HL-60 (cell line): ENCODE data around the gene DCHS2.

Source experiments
- DNase-seq, 2 experiments: peaks; one replicate each; pipeline ENCODE4 v3.0.0-alpha.2; 2010 to 2020; ENCODE audit warnings: low read depth in 1 of 2, low spot score in 1 of 2
- H3K27ac ChIP-seq: fragments of 250-450 bp; sonication (Bioruptor Pico); replicated peaks from 2 replicates; pipeline ENCODE4 v1.5.1; 2020; ENCODE audit warnings: mild to moderate bottlenecking, moderate library complexity
- H3K27me3 ChIP-seq: fragments of 250-450 bp; sonication (Bioruptor Pico); 2 replicates; pipeline ENCODE4 v1.5.1; 2021; ENCODE audit warnings: mild to moderate bottlenecking, moderate library complexity; ENCODE audit not compliant: insufficient read depth, poor library complexity, severe bottlenecking
- H3K4me3 ChIP-seq: replicated peaks from 2 replicates; pipeline ENCODE4 v1.5.1; 2011; ENCODE audit warnings: mild to moderate bottlenecking, control low read depth, low read length; ENCODE audit not compliant: insufficient read depth
- GABPA ChIP-seq: IDR thresholded peaks from 2 replicates; pipeline ENCODE4 v1.6.1; 2012; ENCODE audit warnings: low read depth
- POLR2AphosphoS5 ChIP-seq: IDR thresholded peaks from 2 replicates; pipeline ENCODE4 v1.6.1; 2012; ENCODE audit warnings: low read depth
- SPI1 ChIP-seq: IDR thresholded peaks from 2 replicates; pipeline ENCODE4 v1.6.1; 2012; ENCODE audit warnings: low read depth, mild to moderate bottlenecking, borderline replicate concordance
- TF ChIP-seq, protein P1 (sequence below): IDR thresholded peaks from 2 replicates; pipeline ENCODE4 v1.6.1; 2012; ENCODE audit warnings: low read depth; ENCODE audit not compliant: insufficient replicate concordance
- TF ChIP-seq, protein P2 (sequence below): IDR thresholded peaks from one replicate; pipeline ENCODE4 v1.5.1; 2011; ENCODE audit warnings: low read length, control low read depth, inconsistent platforms; ENCODE audit not compliant: insufficient read depth

DCHS2 gene

DNA sequence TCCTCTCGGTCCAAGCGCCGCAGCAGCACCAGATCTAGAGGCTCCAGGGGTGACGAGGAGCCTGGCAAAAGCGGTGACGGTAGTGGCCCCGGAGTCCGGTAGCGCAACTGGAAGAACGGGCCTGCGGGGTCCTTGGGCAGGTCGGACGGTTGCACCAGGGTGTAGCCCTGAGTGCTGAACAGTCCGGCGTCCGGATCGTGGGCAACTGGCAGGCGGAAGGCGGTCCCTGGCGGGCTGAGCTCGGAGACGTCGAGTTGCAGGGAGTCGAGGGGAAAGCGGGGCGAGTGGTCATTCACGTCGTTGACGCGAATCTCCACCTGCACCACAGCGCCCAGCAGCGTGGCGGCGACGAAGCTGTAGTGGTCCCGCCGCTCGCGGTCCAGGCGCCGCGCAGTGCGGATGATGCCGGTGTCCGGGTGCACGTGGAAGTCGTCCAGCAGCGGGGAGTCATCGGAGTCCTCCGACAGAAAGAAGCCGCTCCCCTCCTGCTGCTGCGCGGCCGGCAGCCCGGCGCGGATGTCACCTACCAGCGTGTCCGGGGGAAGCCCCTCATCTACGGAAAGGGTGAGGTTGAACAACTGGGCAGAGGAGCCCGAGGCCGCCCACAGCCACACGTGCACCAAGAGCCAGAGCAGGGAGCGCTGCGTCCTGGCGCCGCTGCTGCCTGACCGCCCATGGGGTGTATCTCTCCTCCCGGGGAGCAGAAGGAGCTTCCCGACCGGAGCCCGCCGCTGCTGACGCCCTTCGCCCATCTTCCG, 837 bp downstream of the DCHS2 start:
- no peak overlapping the region for H3K27ac ChIP-seq
- peaks cover 35% of the 10 kb centered on the region for H3K27me3 ChIP-seq
- no peak for DNase-seq
- TF ChIP-seq SPI1 = no peak
- TF ChIP-seq, protein P1, sequence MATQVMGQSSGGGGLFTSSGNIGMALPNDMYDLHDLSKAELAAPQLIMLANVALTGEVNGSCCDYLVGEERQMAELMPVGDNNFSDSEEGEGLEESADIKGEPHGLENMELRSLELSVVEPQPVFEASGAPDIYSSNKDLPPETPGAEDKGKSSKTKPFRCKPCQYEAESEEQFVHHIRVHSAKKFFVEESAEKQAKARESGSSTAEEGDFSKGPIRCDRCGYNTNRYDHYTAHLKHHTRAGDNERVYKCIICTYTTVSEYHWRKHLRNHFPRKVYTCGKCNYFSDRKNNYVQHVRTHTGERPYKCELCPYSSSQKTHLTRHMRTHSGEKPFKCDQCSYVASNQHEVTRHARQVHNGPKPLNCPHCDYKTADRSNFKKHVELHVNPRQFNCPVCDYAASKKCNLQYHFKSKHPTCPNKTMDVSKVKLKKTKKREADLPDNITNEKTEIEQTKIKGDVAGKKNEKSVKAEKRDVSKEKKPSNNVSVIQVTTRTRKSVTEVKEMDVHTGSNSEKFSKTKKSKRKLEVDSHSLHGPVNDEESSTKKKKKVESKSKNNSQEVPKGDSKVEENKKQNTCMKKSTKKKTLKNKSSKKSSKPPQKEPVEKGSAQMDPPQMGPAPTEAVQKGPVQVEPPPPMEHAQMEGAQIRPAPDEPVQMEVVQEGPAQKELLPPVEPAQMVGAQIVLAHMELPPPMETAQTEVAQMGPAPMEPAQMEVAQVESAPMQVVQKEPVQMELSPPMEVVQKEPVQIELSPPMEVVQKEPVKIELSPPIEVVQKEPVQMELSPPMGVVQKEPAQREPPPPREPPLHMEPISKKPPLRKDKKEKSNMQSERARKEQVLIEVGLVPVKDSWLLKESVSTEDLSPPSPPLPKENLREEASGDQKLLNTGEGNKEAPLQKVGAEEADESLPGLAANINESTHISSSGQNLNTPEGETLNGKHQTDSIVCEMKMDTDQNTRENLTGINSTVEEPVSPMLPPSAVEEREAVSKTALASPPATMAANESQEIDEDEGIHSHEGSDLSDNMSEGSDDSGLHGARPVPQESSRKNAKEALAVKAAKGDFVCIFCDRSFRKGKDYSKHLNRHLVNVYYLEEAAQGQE = no peak
- TF ChIP-seq, protein P2, sequence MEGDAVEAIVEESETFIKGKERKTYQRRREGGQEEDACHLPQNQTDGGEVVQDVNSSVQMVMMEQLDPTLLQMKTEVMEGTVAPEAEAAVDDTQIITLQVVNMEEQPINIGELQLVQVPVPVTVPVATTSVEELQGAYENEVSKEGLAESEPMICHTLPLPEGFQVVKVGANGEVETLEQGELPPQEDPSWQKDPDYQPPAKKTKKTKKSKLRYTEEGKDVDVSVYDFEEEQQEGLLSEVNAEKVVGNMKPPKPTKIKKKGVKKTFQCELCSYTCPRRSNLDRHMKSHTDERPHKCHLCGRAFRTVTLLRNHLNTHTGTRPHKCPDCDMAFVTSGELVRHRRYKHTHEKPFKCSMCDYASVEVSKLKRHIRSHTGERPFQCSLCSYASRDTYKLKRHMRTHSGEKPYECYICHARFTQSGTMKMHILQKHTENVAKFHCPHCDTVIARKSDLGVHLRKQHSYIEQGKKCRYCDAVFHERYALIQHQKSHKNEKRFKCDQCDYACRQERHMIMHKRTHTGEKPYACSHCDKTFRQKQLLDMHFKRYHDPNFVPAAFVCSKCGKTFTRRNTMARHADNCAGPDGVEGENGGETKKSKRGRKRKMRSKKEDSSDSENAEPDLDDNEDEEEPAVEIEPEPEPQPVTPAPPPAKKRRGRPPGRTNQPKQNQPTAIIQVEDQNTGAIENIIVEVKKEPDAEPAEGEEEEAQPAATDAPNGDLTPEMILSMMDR = no peak
- TF ChIP-seq POLR2AphosphoS5 = no peak
- no peak for TF ChIP-seq GABPA
- H3K4me3 ChIP-seq = 0 out of 2 replicates have a peak overlapping the region, but pooled peaks have one; percentile 0

DNA sequence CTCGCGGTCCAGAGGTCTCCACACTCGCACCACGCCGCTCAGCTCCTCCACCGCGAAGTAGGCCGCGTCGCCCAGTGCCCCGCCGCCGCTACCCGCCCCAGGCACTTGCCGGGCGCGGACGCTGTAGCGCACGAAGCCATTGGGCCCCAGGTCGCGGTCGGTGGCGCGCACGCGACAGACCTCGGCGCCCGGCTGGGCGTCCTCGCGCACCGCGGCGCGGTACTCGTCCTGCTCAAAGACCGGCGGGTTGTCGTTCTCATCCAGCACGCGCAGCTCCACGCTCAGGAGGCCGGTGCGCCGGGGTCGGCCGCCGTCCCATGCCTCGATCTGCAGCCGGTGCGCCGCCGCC, 1.4 kb downstream of the DCHS2 start:
- Histone ChIP-seq H3K27ac (no peak overlapping the region), H3K4me3 (no peak overlapping the region), H3K27me3 (peaks cover 35% of the 10 kb centered on the region)
- TF ChIP-seq GABPA (no peak), SPI1 (no peak), POLR2AphosphoS5 (no peak)
- TF ChIP-seq, protein P2 = no peak
- TF ChIP-seq, protein P1 = no peak
- DNase-seq = no peak

DNA sequence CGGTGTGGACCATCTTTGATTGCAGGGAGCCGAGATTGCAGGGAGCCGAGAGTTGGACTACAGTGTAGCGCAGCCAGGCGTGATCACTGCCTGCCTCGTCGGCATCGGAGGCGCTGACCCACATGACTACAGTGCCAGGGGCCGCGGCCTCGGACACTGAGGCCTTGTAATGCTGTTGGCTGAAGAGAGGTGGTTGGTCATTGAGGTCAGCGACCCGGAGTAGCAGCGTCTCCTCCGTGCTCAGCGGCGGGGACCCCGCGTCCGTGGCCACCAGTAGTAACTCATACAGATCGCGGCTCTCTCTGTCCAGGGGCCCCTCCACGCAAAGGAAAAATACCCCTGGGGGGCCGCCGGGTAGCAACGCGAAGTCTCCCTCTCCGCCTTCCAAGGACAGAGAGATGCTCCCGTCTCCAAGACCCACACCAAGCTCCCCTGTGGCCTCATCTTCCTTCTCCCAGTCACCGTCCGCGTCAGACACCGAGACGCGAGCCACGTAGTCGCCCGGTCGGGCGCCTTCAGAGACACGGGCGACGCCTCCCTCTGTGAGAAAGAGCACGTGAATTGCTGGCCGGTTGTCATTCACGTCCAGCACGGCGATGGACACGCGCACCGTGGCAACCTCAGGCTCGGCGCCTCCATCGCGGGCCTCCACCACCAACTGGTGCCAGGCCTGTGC, 1.9 kb downstream of the DCHS2 start:
- DNase-seq = no peak
- no peak overlapping the region for H3K27ac ChIP-seq
- H3K27me3 ChIP-seq = peaks cover 35% of the 10 kb centered on the region
- no peak overlapping the region for H3K4me3 ChIP-seq
- TF ChIP-seq, protein P1 = no peak
- TF ChIP-seq SPI1 (no peak), GABPA (no peak), POLR2AphosphoS5 (no peak)
- TF ChIP-seq, protein P2 = no peak
